Keratinocyte (primary cell): ENCODE results near the gene STRIP1. TPM values are rescaled to one million over a fixed set of nuclear protein-coding genes. Genes with fewer than 3 reads are reported as not detected.

Source experiments
- DNase-seq: peaks from one replicate; pipeline ENCODE4 v3.0.0-alpha.2; 2011; ENCODE audit warnings: low read depth, missing footprints, low spot score
- FAIRE-seq: peaks from 2 replicates; lab custom pipeline; 2011; peaks lifted over from hg19 to GRCh38; lab: Jason Lieb, UNC
- H2AFZ ChIP-seq: 2 replicates; pipeline ENCODE4 v1.6.0; 2012; ENCODE audit warnings: low read length, control low read depth, inconsistent platforms; ENCODE audit not compliant: control insufficient read depth
- H3K27ac ChIP-seq: 2 replicates; pipeline ENCODE4 v1.5.1; 2011; ENCODE audit warnings: low read length; ENCODE audit not compliant: control insufficient read depth, insufficient read depth
- H3K27me3 ChIP-seq: 3 replicates; pipeline ENCODE4 v1.6.0; 2011; ENCODE audit warnings: low read length; ENCODE audit not compliant: control insufficient read depth, insufficient read depth; ENCODE audit errors: extremely low read depth
- H3K36me3 ChIP-seq, 2 experiments: 2 replicates in 1 of 2; 3 replicates in 1 of 2; pipeline ENCODE4 v1.5.1; 2011; ENCODE audit warnings: low read length in 2 of 2, mild to moderate bottlenecking in 1 of 2; ENCODE audit not compliant: control insufficient read depth in 2 of 2, insufficient read depth in 2 of 2; ENCODE audit errors: extremely low read depth in 1 of 2
- H3K4me1 ChIP-seq: 3 replicates; pipeline ENCODE4 v1.5.1; 2011; ENCODE audit warnings: low read length; ENCODE audit not compliant: control insufficient read depth, insufficient read depth; ENCODE audit errors: extremely low read depth
- H3K4me2 ChIP-seq: 3 replicates; pipeline ENCODE4 v1.6.0; 2011; ENCODE audit warnings: low read depth, low read length; ENCODE audit not compliant: control insufficient read depth, insufficient read depth; ENCODE audit errors: extremely low read depth
- H3K4me3 ChIP-seq, 3 experiments: fragments of 200-600 bp in 1 of 3; sonication (generic) in 1 of 3; 2 replicates in 2 of 3; 3 replicates in 1 of 3; pipeline ENCODE4 v1.5.1; 2011 to 2016; ENCODE audit warnings: low read length in 3 of 3, mild to moderate bottlenecking in 3 of 3, control low read depth in 2 of 3, inconsistent platforms in 1 of 3, low read depth in 1 of 3, mixed read lengths in 1 of 3, mixed run types in 1 of 3, moderate library complexity in 1 of 3; ENCODE audit not compliant: control insufficient read depth in 2 of 3, insufficient read depth in 2 of 3; ENCODE audit errors: extremely low read depth in 1 of 3
- H3K79me2 ChIP-seq: 2 replicates; pipeline ENCODE4 v1.6.0; 2012; ENCODE audit warnings: low read length; ENCODE audit not compliant: control insufficient read depth, insufficient read depth
- H3K9ac ChIP-seq: 3 replicates; pipeline ENCODE4 v1.6.0; 2011; ENCODE audit warnings: low read length; ENCODE audit not compliant: control insufficient read depth, insufficient read depth; ENCODE audit errors: extremely low read depth
- H3K9me1 ChIP-seq: 3 replicates; pipeline ENCODE4 v1.6.0; 2011; ENCODE audit warnings: low read length; ENCODE audit not compliant: control insufficient read depth, insufficient read depth; ENCODE audit errors: extremely low read depth
- H3K9me3 ChIP-seq: 2 replicates; pipeline ENCODE4 v1.5.1; 2012; ENCODE audit warnings: low read depth, low read length; ENCODE audit not compliant: control insufficient read depth
- H4K20me1 ChIP-seq: 3 replicates; pipeline ENCODE4 v1.6.0; 2011; ENCODE audit warnings: low read length; ENCODE audit not compliant: control insufficient read depth, insufficient read depth; ENCODE audit errors: extremely low read depth
- CTCF ChIP-seq, 3 experiments: IDR thresholded peaks in 1 of 3; conservative IDR thresholded peaks in 1 of 3; optimal IDR thresholded peaks in 1 of 3; 2 replicates in 2 of 3; 3 replicates in 1 of 3; pipeline versions ENCODE3 to v1.5.1; 2011; ENCODE audit warnings: low read length in 3 of 3, mild to moderate bottlenecking in 3 of 3, moderate library complexity in 2 of 3, control low read depth in 1 of 3, inconsistent platforms in 1 of 3; ENCODE audit not compliant: insufficient read depth in 2 of 3; ENCODE audit errors: extremely low read depth in 1 of 3
- EZH2 ChIP-seq: IDR thresholded peaks from one replicate; pipeline ENCODE4 v1.6.1; 2012; ENCODE audit warnings: inconsistent platforms, mild to moderate bottlenecking, low read length, moderate library complexity
- dilution Hi-C: fragments of 300-500 bp; cut with MboI; formaldehyde crosslinking; loops from one replicate; pipeline ENCODE4 v1.7.0; 2020; ENCODE audit warnings: low sequenced_read_pairs; ENCODE audit not compliant: extremely low pct_ligation_motif_present
- polyA plus RNA-seq, 5 experiments: library from polyadenylated mRNA; depleted of rRNA in 3 of 5; stranded (reverse) in 3 of 5; stranded (forward) in 1 of 5; unstranded in 1 of 5; fragments of >200 nt; gene quantifications; 1 replicate in 1 of 5; 2 replicates in 3 of 5; 3 replicates in 1 of 5; pipeline versions ENCODE4 v1.2.1 to v1.2.3, GENCODE V29; 2011 to 2012; ENCODE audit warnings: missing spikeins in 2 of 5, low read depth in 1 of 5, low replicate concordance in 1 of 5

Gene STRIP1
- polyA plus RNA-seq, 1 donor (not counting 4 experiments of a cell fraction or from before 2014, with no cell fraction given) = 24.6 TPM

GRCh38 chr1:110058591-110058990 is 24.2 kb downstream of the STRIP1 start:
- peaks cover 8% of the 10 kb centered on the region for H3K9me1 ChIP-seq
- FAIRE-seq (no peak), DNase-seq (no peak)
- dilution Hi-C loops = no loop called here
- H3K9me3 ChIP-seq = no peaks in the 10 kb centered on the region
- H4K20me1 ChIP-seq = no peaks in the 10 kb centered on the region
- H3K4me2 ChIP-seq = no peak overlapping the region
- no peak overlapping the region for H3K9ac ChIP-seq
- TF ChIP-seq CTCF (optimal IDR thresholded peaks at IDR 0.05 in 1 of 3, IDR thresholded peaks at IDR 0.05 in 1 of 3, conservative IDR thresholded peaks at IDR 0.05 in 1 of 3; ENCODE audit: extremely low read depth in 1 of 3, insufficient read depth in 2 of 3, low read length in 3 of 3) (no peak), EZH2 (no peak)
- H3K79me2 ChIP-seq = no peaks in the 10 kb centered on the region
- H3K27me3 ChIP-seq = no peaks in the 10 kb centered on the region
- peaks cover 30% of the 10 kb centered on the region for H3K4me1 ChIP-seq
- H3K4me3 ChIP-seq = no peak overlapping the region
- no peak overlapping the region for H2AFZ ChIP-seq
- H3K27ac ChIP-seq = no peak overlapping the region
- H3K36me3 ChIP-seq = peaks cover 20 to 49% of the 10 kb centered on the region in 2 experiments

- H3K27ac ChIP-seq = no peak overlapping the region
- H3K4me1 ChIP-seq = peaks cover 30% of the 10 kb centered on the region
- no peak overlapping the region for H2AFZ ChIP-seq
- no peaks in the 10 kb centered on the region for H3K79me2 ChIP-seq
- H3K36me3 ChIP-seq = peaks cover 14 to 42% of the 10 kb centered on the region in 2 experiments
- H4K20me1 ChIP-seq = no peaks in the 10 kb centered on the region
- TF ChIP-seq CTCF (optimal IDR thresholded peaks at IDR 0.05 in 1 of 3, IDR thresholded peaks at IDR 0.05 in 1 of 3, conservative IDR thresholded peaks at IDR 0.05 in 1 of 3; ENCODE audit: extremely low read depth in 1 of 3, insufficient read depth in 2 of 3, low read length in 3 of 3) (no peak), EZH2 (no peak)
- dilution Hi-C loops = no loop called here
- H3K9me3 ChIP-seq = no peaks in the 10 kb centered on the region
- H3K27me3 ChIP-seq = no peaks in the 10 kb centered on the region
- H3K9ac ChIP-seq = no peak overlapping the region
- peaks cover 8% of the 10 kb centered on the region for H3K9me1 ChIP-seq
- DNase-seq = no peak
- H3K4me3 ChIP-seq = no peak overlapping the region
- FAIRE-seq = no peak
- H3K4me2 ChIP-seq = no peak overlapping the region
Measured at GRCh38 chr1:110059133-110059863, 24.9 kb downstream of the STRIP1 start.
